ENCODE data around the gene TRIM43.
"Not testable (repeated sequence)": the region's sequence is repeated elsewhere in the genome, so short reads cannot be mapped to it uniquely, and the experiment has no call there.

DNA sequence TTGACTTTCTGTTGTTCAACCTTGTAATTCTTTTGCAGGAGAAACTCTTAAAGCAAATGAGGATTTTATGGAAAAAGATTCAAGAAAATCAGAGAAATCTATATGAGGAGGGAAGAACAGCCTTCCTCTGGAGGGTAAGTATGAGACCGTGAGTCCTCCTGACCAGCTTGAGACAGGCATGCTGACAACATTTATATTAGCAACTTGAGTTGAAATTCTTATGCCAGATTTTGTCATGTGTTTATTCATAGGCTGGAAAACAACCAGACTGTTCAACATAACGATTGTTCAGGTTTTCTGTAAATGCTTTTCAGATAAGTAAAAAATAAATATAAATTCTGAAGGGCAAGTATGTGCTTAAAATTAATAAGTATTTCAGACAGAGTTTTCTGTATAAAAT, 3.2 kb downstream of the TRIM43 start:
- not testable (repeated sequence) for TF ChIP-seq CTCF, POLR2A (IDR thresholded peaks at IDR 0.05)
